NCI-H2171 (cell line): ENCODE measurements around the gene ZNF587B.
"Not testable (repeated sequence)": the region's sequence is repeated elsewhere in the genome, so short reads cannot be mapped to it uniquely, and the experiment has no call there.

Experiments used
- DNase-seq: peaks from one replicate; lab custom pipeline; 2025; lab: John Stamatoyannopoulos, UW

Gene ZNF587B

GRCh38 chr19:57819475-57820148 is 10.5 kb upstream of the ZNF587B start:
- peak; percentile 87 for DNase-seq

- DNase-seq: no peak
Observed at GRCh38 chr19:57820599-57820998, 9.5 kb upstream of the ZNF587B start.

DNA sequence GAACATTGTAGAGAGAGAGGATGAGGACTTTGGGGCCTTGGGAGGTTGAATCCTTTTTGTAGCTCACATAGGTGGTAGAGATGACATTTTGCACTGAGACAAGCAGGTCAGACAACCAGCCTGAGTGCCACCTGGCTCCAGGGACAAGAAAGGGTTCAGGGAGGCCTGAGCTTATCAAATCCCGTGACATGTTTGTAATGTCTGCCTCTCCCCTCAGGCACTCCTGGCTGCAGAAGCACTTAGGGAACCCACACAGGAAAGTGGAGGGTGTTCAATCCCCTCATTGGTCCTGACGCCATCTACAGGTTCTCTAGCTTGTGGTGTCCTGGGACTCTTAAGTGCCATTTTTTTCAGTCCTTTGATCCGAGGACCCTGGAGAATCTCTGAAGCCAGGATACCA is 9.0 kb upstream of the ZNF587B start:
- not testable (repeated sequence) for DNase-seq

DNA sequence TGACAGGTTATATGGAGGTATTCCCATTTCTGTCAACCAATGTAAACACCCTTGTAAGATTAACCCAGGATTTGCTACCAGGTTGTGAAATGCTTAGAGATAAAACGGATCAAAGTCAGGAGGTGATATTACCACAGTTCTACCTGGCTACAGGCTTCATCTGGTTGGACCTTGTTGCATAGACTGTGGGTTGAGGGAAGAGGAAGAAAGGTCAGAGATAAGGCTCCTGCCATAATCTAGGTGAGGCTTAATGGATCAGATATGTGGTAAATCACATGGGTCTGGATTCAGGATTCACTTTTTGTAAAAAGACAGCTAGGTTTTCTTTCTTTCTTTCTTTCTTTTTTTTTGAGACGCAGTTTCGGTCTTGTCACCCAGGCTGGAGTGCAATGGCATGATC is 8.6 kb upstream of the ZNF587B start:
- DNase-seq: not testable (repeated sequence)

- DNase-seq: not testable (repeated sequence)
Observed at GRCh38 chr19:57823155-57823554, 6.9 kb upstream of the ZNF587B start.

- not testable (repeated sequence) for DNase-seq
Observed at GRCh38 chr19:57823608-57824007, 6.5 kb upstream of the ZNF587B start.

GRCh38 chr19:57825511-57825910 is 4.6 kb upstream of the ZNF587B start:
- DNase-seq: no peak

- DNase-seq: no peak
Observed at GRCh38 chr19:57829316-57829715, 783 bp upstream of the ZNF587B start.

DNA sequence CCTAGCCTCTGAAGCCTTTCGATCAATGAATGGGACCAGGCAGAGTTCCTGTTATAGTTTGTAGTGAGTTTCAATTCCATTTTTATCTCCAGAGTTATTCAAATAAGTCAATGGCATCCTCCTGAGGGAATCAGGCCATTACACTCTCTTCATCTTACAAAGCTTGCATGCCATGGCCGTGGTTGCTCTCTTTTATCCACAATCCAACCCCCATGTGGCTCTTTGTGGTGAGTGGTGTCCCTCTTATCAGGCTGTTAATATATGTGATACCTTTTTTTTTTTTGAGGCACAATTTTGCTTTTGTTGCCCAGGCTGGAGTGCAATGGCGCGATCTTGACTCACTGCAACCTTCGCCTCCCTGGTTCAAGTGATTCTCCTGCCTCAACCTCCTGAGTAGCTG is 6.9 kb downstream of the ZNF587B start:
- DNase-seq: not testable (repeated sequence)

GRCh38 chr19:57838622-57839191 is 8.6 kb downstream of the ZNF587B start:
- not testable (repeated sequence) for DNase-seq

DNA sequence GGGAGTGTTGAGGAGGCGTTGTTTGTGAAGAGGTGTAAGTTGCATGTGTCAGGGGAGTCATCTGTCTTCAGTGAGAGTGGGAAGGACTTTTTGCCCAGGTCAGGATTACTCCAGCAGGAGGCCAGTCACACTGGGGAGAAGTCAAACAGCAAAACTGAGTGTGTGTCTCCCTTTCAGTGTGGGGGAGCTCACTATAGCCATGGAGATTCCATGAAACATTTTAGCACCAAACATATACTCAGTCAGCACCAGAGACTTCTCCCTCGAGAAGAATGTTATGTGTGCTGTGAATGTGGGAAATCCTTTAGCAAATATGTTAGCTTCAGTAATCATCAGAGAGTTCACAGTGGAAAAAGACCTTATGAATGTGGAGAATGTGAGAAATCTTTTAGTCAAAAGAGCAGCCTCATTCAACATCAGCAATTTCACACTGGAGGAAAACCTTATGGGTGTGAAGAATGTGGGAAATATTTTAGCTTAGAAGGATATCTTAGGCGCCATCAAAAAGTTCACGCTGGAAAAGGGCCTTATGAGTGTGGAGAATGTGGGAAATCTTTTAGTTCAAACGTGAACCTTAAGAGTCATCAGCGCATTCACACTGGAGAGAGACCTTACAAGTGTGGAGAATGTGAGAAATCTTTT is 11.1 kb downstream of the ZNF587B start:
- no peak for DNase-seq

GRCh38 chr19:57847164-57847563 is 17.1 kb downstream of the ZNF587B start:
- not testable (repeated sequence) for DNase-seq

GRCh38 chr19:57849162-57849665 is 19.1 kb downstream of the ZNF587B start:
- DNase-seq: not testable (repeated sequence)

GRCh38 chr19:57849666-57850473 is 19.8 kb downstream of the ZNF587B start, which contains the start of gene ZNF587:
TSS of gene ZNF587 (plus strand) at chr19:57849859. CDS start at chr19:57850039, 180 bp downstream.
- peak; percentile 61 for DNase-seq

- no peak for DNase-seq
Observed at GRCh38 chr19:57850553-57851017, 20.5 kb downstream of the ZNF587B start.

DNA sequence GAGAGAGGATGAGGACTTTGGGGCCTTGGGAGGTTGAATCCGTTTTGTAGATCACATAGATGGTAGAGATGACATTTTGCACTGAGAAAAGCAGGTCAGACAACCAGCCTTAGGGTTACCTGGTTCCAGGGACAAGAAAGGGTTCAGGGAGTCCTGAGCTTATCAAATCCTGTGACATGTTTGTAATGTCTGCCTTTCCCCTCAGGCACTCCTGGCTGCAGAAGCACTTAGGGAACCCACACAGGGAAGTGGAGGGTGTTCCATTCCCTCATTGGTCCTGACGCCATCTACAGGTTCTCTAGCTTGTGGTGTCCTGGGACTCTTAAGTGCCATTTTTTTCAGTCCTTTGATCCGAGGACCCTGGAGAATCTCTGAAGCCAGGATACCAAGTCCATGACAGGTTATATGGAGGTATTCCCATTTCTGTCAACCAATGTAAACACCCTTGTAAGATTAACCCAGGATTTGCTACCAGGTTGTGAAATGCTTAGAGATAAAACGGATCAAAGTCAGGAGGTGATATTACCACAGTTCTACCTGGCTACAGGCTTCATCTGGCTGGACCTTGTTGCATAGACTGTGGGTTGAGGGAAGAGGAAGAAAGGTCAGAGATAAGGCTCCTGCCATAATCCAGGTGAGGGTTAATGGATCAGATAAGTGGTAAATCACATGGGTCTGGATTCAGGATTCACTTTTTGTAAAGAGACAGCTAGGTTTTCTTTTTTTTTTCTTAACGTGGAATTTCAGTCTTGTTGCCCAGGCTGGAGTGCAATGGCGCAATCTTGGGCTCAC is 21.9 kb downstream of the ZNF587B start:
- DNase-seq: not testable (repeated sequence)

GRCh38 chr19:57854117-57854516 is 24.0 kb downstream of the ZNF587B start:
- DNase-seq: not testable (repeated sequence)

DNA sequence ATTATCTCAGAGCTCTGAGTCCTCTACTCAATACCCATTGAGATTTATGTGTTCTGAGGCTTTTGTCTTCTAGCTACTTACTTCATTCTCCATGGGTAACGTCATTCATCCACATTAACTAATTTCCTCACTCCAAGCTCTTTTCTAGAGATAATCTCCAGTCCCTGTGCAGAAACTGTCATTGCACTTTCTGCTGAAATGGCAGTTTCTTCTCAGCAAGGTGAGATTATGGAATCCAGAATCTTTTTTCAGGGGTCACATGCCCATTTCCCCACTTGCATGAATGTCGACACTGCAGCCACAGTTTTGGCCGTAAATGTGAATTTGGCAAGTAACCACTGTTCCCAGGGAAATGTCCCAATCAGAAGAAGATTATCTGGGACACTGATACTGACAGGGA is 32.3 kb downstream of the ZNF587B start:
- not testable (repeated sequence) for DNase-seq

GRCh38 chr19:57867868-57868492 is 37.9 kb downstream of the ZNF587B start:
- DNase-seq: no peak

DNA sequence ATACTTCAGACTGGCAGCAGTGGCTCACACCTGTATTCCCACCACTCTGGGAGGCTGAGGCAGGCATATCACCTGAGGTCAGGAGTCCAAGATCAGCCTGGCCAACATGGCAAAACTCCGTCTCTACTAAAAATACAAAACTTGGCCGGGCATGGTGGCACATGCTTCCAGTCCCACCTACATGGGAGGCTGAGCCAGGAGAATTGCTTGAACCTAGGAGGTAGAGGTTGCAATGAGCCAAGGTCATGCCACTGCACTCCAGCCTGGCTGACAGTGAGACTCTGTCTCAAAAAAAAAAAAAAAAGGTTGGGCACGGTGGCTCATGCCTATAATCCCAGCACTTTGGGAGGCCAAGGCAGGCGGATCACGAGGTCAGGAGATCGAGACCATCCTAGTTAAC is 39.6 kb downstream of the ZNF587B start:
- not testable (repeated sequence) for DNase-seq

- DNase-seq: no peak
Observed at GRCh38 chr19:57870225-57870624, 40.1 kb downstream of the ZNF587B start.
